Ureter (tissue), 1 donor: Measurements from ENCODE around the gene NFKBIL1. TPM values are rescaled to one million over a fixed set of nuclear protein-coding genes. Genes with fewer than 3 reads are reported as not detected.
"Not testable (repeated sequence)": the region's sequence is repeated elsewhere in the genome, so short reads cannot be mapped to it uniquely, and the experiment has no call there.

Source experiments
- DNase-seq: peaks from one replicate; pipeline ENCODE4 v3.0.0-alpha.2; 2020; ENCODE audit warnings: low spot score
- total RNA-seq: library from RNA; stranded (reverse); gene quantifications from one replicate; pipeline ENCODE4 v1.2.4, GENCODE V29; 2023
- donor health status: DM: yes; HTN: yes; CAD: no.

NFKBIL1 gene
- total RNA-seq, 1 donor from 2014 or later: 21.9 TPM

GRCh38 chr6:31534521-31535040 lies 12.8 kb upstream of the NFKBIL1 start:
- DNase-seq: no peak

GRCh38 chr6:31535538-31536324 lies 11.7 kb upstream of the NFKBIL1 start:
- DNase-seq: no peak

GRCh38 chr6:31538805-31539400 lies 8.5 kb upstream of the NFKBIL1 start:
- DNase-seq: no peak

GRCh38 chr6:31540640-31541039 lies 6.8 kb upstream of the NFKBIL1 start:
- DNase-seq: no peak

GRCh38 chr6:31541059-31541657 lies 6.2 kb upstream of the NFKBIL1 start:
- DNase-seq: peak; percentile 69

- peak; percentile 97 for DNase-seq
These were observed 5.5 kb upstream of the NFKBIL1 start, which contains the start of gene DDX39B for GRCh38 chr6:31541658-31542521. Gene DDX39B, minus strand, starts transcription at chr6:31542003. Its CDS starts 1,471 bp downstream, at chr6:31540532.

GRCh38 chr6:31543639-31544038 lies 3.8 kb upstream of the NFKBIL1 start:
- no peak for DNase-seq

- DNase-seq: no peak
These were observed 2.7 kb upstream of the NFKBIL1 start for GRCh38 chr6:31544676-31545075.

GRCh38 chr6:31545291-31545690 lies 2.1 kb upstream of the NFKBIL1 start:
- no peak for DNase-seq

GRCh38 chr6:31546339-31546957 lies 960 bp upstream of the NFKBIL1 start, which contains the start of gene ATP6V1G2:
Gene ATP6V1G2, minus strand, starts transcription at chr6:31546608. Its CDS starts 49 bp downstream, at chr6:31546559.
- DNase-seq: peak; percentile 92

GRCh38 chr6:31547727-31548543 lies 527 bp downstream of the NFKBIL1 start:
- DNase-seq: no peak

GRCh38 chr6:31548544-31548873 lies 1.1 kb downstream of the NFKBIL1 start:
- DNase-seq: no peak

GRCh38 chr6:31551371-31551770 lies 4.0 kb downstream of the NFKBIL1 start:
- not testable (repeated sequence) for DNase-seq

- DNase-seq: no peak
These were observed 8.9 kb downstream of the NFKBIL1 start for GRCh38 chr6:31556307-31556706.

- DNase-seq: no peak
These were observed 10.3 kb downstream of the NFKBIL1 start for GRCh38 chr6:31557443-31558317.

GRCh38 chr6:31558318-31558625 lies 10.9 kb downstream of the NFKBIL1 start:
- no peak for DNase-seq

- DNase-seq: no peak
These were observed 11.5 kb downstream of the NFKBIL1 start for GRCh38 chr6:31558631-31559500.

- DNase-seq: no peak
These were observed 12.2 kb downstream of the NFKBIL1 start for GRCh38 chr6:31559606-31559957.
